Measurements from ENCODE around the gene DHRS11.
"Not testable (repeated sequence)": the region's sequence is repeated elsewhere in the genome, so short reads cannot be mapped to it uniquely, and the experiment has no call there.

Gene DHRS11

DNA sequence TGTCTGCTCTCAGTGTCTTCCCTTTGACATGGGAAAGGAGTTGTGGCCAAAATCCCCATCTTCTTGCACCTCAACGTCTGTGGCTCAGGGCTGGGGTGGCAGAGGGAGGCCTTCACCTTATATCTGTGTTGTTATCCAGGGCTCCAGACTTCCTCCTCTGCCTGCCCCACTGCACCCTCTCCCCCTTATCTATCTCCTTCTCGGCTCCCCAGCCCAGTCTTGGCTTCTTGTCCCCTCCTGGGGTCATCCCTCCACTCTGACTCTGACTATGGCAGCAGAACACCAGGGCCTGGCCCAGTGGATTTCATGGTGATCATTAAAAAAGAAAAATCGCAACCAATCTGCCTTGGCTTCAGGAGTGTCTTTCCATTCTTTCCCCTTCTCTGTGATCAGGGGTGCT is 8.8 kb downstream of the DHRS11 start:
- DNase-seq (ENCODE audit: low read depth) = no peak
- H3K4me3 ChIP-seq (ENCODE audit: low read depth, low read length) = peak overlapping the region; percentile 93; the same call in 1 of the 2 replicates
- TF ChIP-seq, protein P1, sequence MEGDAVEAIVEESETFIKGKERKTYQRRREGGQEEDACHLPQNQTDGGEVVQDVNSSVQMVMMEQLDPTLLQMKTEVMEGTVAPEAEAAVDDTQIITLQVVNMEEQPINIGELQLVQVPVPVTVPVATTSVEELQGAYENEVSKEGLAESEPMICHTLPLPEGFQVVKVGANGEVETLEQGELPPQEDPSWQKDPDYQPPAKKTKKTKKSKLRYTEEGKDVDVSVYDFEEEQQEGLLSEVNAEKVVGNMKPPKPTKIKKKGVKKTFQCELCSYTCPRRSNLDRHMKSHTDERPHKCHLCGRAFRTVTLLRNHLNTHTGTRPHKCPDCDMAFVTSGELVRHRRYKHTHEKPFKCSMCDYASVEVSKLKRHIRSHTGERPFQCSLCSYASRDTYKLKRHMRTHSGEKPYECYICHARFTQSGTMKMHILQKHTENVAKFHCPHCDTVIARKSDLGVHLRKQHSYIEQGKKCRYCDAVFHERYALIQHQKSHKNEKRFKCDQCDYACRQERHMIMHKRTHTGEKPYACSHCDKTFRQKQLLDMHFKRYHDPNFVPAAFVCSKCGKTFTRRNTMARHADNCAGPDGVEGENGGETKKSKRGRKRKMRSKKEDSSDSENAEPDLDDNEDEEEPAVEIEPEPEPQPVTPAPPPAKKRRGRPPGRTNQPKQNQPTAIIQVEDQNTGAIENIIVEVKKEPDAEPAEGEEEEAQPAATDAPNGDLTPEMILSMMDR (IDR thresholded peaks at IDR 0.05; ENCODE audit: low read depth, low read length, missing control alignments) = no peak

DNA sequence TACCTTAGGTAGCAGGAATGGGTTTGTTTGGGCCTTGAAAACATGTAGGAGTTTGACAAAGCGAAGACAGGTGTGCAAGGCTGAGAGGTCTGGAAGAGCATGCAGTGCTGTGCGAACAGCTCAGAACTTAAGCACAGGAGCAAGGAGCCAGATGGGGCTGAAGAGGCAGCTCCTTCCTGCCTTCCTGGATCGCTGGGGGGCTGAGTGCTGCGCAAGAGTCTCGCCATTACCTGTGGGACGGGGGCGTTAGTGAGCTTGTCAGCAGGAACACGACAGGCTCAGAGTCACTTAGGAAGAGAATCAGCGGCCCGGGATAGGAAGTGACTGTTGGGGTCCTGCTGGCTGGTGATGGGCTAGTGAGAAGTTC is 9.2 kb downstream of the DHRS11 start:
- no peak for DNase-seq (ENCODE audit: low read depth)

DNA sequence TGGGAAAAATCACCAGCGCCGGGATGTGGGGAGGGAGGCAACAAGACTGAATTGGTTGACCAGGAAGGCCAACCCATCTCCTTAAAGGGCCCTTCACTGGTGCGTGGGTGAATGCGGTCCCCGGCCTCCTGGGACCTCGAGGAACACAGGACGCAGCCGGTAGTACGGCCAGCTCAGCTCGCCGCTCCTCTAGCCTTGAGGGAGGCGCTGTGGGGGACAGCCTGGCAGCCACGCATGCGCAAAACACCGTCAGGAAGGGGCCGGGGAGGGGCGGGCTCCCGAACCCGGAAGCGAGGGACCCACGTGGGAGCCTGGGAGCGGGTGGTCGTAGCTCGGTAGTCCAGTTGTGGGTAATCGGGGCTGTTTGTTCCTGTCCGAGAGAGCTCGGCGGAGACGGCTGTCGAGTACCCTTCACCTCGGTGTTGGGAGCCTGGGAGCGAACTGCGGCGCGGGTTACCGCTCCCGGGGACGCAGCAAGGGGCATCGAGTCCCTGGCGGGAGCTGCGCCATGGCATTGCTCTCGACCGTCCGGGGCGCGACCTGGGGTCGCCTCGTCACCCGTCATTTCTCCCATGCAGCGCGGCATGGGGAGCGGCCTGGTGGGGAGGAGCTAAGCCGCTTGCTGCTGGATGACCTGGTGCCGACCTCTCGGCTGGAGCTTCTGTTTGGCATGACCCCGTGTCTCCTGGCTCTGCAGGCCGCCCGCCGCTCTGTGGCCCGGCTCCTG is 9.8 kb downstream of the DHRS11 start, which contains the start of gene MRM1:
TSS of gene MRM1 (plus strand) at position 281 of the 727 bp plus-strand sequence. CDS start at position 509, 228 bp downstream.
- TF ChIP-seq, protein P1 (IDR thresholded peaks at IDR 0.05; ENCODE audit: low read depth, low read length, missing control alignments) = peak; percentile 5
- H3K4me3 ChIP-seq (ENCODE audit: low read depth, low read length) = peak within 1 kb of the TSS; percentile 93
- DNase-seq (ENCODE audit: low read depth) = peak; percentile 81

More for the DNA sequence above, 9.2 kb downstream of the DHRS11 start:
- peak overlapping the region; percentile 93 for H3K4me3 ChIP-seq (ENCODE audit: low read depth, low read length)
- TF ChIP-seq, protein P1 (IDR thresholded peaks at IDR 0.05; ENCODE audit: low read depth, low read length, missing control alignments) = no peak

DNA sequence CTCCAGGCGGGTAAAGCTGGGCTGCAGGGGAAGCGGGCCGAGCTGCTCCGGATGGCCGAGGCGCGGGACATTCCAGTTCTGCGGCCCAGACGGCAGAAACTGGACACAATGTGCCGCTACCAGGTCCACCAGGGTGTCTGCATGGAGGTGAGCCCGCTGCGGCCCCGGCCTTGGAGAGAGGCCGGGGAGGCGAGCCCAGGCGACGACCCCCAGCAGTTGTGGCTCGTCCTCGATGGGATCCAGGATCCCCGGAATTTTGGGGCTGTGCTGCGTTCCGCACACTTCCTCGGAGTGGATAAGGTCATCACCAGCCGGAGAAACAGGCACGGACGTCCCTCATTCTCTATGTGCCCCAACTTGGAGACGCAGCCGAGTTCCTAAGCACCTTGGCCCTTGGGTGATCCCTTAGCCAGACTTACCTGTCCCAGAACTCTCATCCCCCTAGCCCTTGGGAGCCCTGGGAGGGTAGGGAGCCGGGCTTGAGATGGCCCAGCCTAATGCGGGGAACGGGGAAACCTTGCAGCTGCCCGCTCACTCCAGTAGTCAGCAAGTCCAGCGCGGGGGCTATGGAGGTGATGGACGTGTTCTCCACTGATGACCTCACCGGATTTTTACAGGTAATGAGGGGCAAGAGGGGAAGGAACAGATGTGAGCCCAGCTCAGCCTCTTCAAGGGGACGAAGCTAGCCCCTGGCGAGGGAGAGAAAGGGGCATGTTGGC is 10.5 kb downstream of the DHRS11 start:
- no peak for DNase-seq (ENCODE audit: low read depth)
- peak overlapping the region; percentile 93 for H3K4me3 ChIP-seq (ENCODE audit: low read depth, low read length)
- TF ChIP-seq, protein P1 (IDR thresholded peaks at IDR 0.05; ENCODE audit: low read depth, low read length, missing control alignments) = no peak

DNA sequence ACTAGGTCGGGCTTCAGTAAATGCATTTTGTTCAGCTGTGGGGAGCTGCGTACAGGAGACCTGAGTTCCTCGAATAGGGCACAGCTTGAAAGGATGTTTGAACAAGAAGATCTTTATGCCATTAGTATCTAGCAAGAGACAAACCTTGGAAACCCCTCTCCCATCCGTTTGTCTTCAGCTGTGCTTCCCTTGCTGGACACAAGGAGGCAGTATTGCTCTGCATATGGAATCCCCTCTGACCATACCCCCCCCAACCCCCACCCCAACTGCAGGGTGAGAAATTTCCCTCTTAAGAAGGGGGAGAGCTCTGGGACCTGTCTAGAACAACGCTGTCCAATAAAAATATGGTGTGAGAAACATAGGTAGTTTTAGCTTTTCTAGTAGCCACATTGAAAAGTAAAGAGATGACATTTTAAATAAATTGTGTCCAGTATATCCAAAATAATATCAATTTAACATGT is 11.3 kb downstream of the DHRS11 start:
- H3K4me3 ChIP-seq (ENCODE audit: low read depth, low read length) = peak overlapping the region; percentile 93
- TF ChIP-seq, protein P1 (IDR thresholded peaks at IDR 0.05; ENCODE audit: low read depth, low read length, missing control alignments) = peak; percentile 90
- peak; percentile 49 for DNase-seq (ENCODE audit: low read depth)

GRCh38 chr17:36605028-36605427 is 13.3 kb downstream of the DHRS11 start:
- H3K4me3 ChIP-seq (ENCODE audit: low read depth, low read length); DNase-seq (ENCODE audit: low read depth): not testable (repeated sequence)

DNA sequence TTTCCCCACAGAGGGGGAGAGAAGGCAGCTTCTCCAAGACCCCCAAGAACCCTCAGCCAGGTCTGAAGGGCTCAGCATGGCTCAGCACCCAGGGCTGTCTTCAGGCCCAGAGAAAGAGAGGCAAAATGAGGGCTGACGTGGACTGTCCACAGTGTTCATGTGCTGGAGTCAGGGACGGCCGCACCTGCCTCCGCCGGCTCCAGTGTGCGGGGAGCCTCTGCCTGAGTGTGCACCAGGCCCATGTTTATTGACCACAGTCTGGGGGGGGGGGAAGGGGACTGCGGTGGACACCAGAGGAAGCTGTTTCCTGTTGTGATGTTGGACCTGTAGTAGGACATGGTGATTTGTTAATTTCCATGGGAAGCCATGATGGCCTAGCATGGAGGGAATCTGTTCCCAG is 16.6 kb downstream of the DHRS11 start:
- no peak overlapping the region for H3K4me3 ChIP-seq (ENCODE audit: low read depth, low read length)
- no peak for DNase-seq (ENCODE audit: low read depth)
- TF ChIP-seq, protein P1 (IDR thresholded peaks at IDR 0.05; ENCODE audit: low read depth, low read length, missing control alignments) = no peak
